RWPE1 (cell line): Measurements from ENCODE around the gene CDK17.

Experiments used
- CTCF ChIA-PET: fragments of 350-600 bp; sonication (Branson Sonifier 250); formaldehyde crosslinking; extraction: SDS; loops from one replicate; lab custom pipeline; 2021; lab: Yijun Ruan, JAX
- POLR2A ChIA-PET: fragments of 400-600 bp; formaldehyde crosslinking; extraction: SDS; loops from one replicate; lab custom pipeline; 2020; ENCODE audit warnings: antibody characterized with exemption; ENCODE audit not compliant: low non-redundant PET; lab: Yijun Ruan, JAX
- DNase-seq: peaks from one replicate; pipeline ENCODE4 v3.0.0; 2012; ENCODE audit warnings: low spot score
- H3K27ac ChIP-seq: fragments of 450-650 bp; 2 replicates; pipeline ENCODE4 v1.5.1; 2017
- TF ChIP-seq, protein P1 (sequence below): fragments of 450-650 bp; conservative IDR thresholded peaks from 2 replicates; pipeline ENCODE4 v1.5.1; 2017; ENCODE audit warnings: low read depth, mild to moderate bottlenecking

Gene CDK17

GRCh38 chr12:96329018-96329417 is 71.2 kb downstream of the CDK17 start:
- H3K27ac ChIP-seq: no peak overlapping the region
- no peak for DNase-seq
- TF ChIP-seq, protein P1, sequence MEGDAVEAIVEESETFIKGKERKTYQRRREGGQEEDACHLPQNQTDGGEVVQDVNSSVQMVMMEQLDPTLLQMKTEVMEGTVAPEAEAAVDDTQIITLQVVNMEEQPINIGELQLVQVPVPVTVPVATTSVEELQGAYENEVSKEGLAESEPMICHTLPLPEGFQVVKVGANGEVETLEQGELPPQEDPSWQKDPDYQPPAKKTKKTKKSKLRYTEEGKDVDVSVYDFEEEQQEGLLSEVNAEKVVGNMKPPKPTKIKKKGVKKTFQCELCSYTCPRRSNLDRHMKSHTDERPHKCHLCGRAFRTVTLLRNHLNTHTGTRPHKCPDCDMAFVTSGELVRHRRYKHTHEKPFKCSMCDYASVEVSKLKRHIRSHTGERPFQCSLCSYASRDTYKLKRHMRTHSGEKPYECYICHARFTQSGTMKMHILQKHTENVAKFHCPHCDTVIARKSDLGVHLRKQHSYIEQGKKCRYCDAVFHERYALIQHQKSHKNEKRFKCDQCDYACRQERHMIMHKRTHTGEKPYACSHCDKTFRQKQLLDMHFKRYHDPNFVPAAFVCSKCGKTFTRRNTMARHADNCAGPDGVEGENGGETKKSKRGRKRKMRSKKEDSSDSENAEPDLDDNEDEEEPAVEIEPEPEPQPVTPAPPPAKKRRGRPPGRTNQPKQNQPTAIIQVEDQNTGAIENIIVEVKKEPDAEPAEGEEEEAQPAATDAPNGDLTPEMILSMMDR: no peak
- ChIA-PET CTCF (interaction anchor here (0.6 kb wide), 1 partner anchor 165 kb away, joined by 3 read pairs; no protein-coding TSS in a partner anchor), POLR2A (no interaction called here)

GRCh38 chr12:96327889-96328288 is 72.3 kb downstream of the CDK17 start:
- H3K27ac ChIP-seq: no peak overlapping the region
- DNase-seq: no peak
- ChIA-PET CTCF (interaction anchor here (0.6 to 0.7 kb wide), 2 partner anchors 35 to 1918 kb away, joined by 4 to 5 read pairs; no protein-coding TSS in a partner anchor), POLR2A (no interaction called here)
- TF ChIP-seq, protein P1: no peak

GRCh38 chr12:96327346-96327745 is 72.9 kb downstream of the CDK17 start:
- ChIA-PET CTCF (interaction anchor here (0.6 to 0.7 kb wide), 3 partner anchors 20 to 1918 kb away, joined by 3 to 5 read pairs (median 4); no protein-coding TSS in a partner anchor), POLR2A (no interaction called here)
- TF ChIP-seq, protein P1: no peak
- no peak overlapping the region for H3K27ac ChIP-seq
- no peak for DNase-seq

DNA sequence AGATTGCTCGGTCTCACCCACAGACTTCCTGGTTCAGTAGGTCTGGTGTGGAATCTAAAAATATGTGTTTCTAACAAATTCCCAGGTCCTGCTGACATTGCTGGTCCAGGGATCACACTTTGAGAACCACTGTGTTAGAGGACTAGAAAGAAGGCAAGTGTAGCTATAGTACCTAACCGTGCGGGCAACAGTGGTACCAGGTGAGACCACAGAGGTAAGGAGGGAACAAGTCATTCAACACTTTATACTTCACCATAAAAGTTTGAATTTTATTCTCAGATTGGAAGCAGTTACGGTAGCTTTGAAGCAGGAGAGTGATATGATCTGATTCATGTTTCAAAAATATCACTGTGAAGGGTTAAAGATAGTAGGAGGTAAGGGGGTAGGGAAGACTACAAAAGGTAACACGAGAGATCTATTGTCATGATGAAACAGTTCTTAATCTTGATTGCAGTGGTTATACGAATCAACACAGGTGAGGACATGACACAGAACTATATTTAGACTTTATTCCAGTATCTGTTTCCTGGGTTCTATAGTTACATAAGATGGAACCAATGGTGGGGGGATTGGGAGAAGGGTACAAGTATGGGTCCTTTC is 73.5 kb downstream of the CDK17 start:
- ChIA-PET CTCF (interaction anchor here (0.7 kb wide), 1 partner anchor 21 kb away, joined by 3 read pairs; no protein-coding TSS in a partner anchor), POLR2A (no interaction called here)
- TF ChIP-seq, protein P1: no peak
- DNase-seq: no peak
- no peak overlapping the region for H3K27ac ChIP-seq

DNA sequence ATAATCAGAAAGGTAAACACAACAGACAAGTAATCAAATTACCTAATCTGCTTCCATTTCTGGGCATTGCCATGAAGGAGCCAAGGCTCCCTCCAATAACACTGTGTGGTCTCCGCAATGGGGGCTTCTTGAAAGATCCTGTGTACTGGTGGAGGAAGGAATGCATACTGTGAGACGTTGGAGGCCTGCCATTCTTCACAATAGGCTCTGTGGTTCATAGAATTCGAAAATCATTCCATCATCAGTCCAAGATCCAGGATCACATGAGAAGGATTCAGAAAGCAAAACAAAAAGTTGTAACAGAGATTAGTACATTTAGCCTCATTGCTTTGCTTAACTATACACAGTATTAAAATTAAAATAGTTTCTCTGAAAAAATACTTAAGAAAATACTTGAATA is 76.3 kb downstream of the CDK17 start:
- DNase-seq: no peak
- no peak overlapping the region for H3K27ac ChIP-seq
- ChIA-PET POLR2A (no interaction called here), CTCF (no interaction called here)
- TF ChIP-seq, protein P1: no peak

- ChIA-PET POLR2A (no interaction called here), CTCF (interaction anchor here (0.6 to 0.7 kb wide), 2 partner anchors 50 to 194 kb away, joined by 4 to 5 read pairs; no protein-coding TSS in a partner anchor)
- no peak overlapping the region for H3K27ac ChIP-seq
- TF ChIP-seq, protein P1: no peak
- no peak for DNase-seq
Measured at GRCh38 chr12:96322720-96323119, 77.5 kb downstream of the CDK17 start.
